HG03457 (cell line): ENCODE measurements around the gene FMNL2.

Experiments
- ATAC-seq: cut with Tn5 transposase; IDR thresholded peaks from one replicate; pipeline ENCODE4 v1.9.1; 2021; ENCODE audit warnings: moderate number of reproducible peaks; ENCODE audit not compliant: unreplicated experiment

The FMNL2 gene

DNA sequence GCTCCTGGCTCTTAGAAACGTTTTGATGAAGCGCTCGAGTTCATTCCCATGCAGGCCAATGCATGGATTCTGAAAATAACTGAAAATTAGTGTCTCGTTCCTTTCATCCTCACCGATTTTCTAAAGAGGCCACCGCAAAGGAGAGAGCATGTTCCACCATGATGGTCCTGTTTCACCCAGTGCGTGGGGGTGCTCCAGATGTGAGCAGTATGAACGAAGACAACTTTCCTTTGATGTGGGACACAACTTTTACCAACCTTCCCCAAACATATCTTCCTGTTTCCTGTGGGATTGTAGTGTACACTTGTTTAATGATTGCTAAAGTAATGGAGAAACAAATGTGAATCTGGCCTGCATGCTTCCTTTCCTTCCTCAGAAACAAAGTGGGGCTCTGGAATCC lies 267.8 kb downstream of the FMNL2 start:
- no peak for ATAC-seq

DNA sequence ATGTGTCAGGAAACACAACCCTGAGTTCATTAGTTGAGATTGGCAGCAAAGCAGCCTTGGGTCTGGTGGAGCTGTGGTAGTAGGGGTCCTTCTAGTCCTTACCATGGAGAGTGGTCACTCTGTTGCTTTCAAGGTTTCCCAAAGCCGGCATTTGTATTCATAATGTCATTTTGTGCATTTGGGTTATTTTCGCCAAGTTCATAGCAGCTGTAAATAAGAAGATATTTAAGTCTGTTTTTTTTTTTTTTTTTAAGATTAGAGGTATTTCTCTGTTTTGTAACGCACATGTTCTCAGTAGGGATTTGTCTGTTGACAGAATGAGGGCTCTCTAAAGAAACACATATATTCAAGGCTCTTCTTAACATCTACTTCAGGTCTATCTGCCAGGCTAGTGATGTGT lies 268.2 kb downstream of the FMNL2 start:
- no peak for ATAC-seq

DNA sequence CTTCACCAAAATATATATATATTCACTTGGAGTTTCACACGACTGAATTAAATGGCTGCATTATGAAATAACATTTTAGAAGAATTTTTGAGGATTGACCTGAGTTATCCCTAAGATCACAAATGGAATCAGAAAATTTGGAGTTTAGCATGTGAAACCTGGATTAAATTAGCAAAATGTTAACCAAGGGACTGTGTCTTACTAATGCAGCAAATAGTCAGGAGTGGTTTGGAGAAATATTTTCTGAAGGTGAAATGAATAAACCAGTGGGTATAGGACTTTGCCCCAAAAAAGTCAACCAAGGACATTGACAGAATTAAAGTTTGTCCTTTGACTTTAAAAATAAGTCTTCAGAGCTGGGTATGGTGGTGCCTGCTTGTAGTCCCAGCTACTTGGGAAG lies 271.1 kb downstream of the FMNL2 start:
- no peak for ATAC-seq

- no peak for ATAC-seq
These were observed 272.0 kb downstream of the FMNL2 start for GRCh38 chr2:152606941-152607340.

DNA sequence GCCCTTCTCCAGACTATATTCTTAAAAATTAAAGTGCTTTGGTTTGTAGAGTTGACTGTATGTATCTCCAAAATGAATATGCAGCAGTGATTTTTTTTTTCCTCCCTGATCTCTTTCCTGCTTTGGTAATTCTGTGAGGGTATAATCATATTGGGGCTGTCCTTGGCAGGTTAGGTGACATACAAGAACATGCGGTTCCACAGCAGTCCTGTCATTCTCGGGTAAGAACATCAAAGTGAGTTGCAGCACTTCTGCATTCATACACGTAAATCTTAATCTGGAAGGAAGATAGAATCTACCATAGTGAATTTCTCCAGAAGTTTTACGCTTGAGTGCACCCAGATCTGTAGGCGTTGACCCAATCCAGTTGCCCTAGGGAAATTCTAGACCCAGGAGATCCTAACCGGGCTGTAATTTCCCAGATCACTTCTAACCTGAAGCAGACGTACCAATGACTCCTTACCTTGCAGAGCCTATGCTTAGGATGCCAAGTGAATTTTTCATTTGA lies 272.9 kb downstream of the FMNL2 start:
- ATAC-seq = no peak

DNA sequence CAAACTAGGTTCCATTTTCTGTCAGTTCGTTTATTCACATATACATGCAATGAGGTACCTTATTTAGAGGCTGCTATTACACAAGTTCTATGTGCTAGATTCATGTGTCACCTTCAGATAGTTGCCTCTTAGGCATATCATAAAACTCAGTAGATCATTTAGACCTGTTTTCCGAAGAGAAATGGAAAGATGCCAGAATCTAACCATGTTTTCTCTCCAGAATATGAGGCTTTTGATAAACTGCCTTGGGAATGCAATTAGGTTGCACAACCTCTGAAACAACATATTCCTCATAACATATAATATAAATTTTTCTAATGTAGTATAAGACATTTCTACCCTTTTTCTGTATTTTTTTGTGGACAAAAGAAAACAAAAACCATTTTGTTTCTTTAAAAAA lies 274.2 kb downstream of the FMNL2 start:
- no peak for ATAC-seq

DNA sequence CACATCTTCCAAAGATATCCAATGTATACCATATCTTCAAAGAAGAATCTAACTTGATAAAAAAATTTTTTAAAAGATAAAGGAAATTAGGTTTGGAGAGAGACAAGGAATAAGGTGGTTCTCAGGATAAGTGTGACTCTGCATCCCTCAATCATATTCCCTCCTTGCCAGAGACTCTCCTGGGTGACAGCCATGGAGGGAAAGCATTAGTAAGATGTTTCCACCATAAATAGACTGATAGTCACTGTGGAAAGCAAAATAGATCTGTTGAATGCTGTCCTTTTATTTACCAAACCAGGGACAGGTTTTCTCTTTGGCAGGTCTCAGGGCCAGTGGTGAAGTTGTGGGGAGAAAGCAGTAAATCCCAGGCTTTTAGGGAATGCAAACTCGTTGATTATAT lies 274.7 kb downstream of the FMNL2 start:
- no peak for ATAC-seq

DNA sequence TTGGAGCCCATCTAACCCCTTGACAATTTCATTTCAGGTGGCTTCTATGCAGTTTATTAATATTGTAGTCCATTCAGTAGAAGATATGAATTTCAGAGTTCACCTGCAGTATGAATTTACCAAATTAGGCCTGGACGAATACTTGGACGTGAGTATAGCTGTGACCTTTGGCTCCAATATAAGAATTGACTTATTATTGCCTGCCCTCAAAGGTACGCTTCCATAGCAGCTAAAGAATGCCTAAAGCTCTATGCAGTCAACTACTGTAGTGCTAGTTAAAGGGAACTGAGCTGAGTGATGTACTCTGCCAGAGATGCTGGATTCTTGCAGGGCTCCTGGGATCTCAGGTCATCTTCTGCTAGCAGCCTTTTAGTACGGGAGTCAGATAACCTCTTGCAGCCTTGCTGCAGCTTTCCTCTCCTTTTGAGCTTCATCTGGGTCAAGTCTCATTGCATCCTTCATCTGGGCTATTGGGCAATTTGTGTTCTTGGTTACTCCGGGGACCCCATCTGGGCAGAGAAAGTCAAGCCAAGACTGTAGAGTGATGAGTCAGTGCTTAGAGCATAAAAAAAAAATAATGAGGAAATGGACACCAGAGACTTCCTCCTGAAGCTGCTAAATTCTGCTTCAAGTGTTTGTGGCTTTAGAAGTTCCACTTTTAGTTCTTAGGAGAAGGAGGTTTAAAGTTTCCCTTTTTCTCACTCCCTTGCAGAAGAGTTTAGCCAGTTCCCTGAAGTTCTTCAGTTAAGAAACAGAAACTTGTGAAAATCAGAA lies 276.7 kb downstream of the FMNL2 start:
- peak; percentile 85 for ATAC-seq

- ATAC-seq = no peak
These were observed 278.3 kb downstream of the FMNL2 start for GRCh38 chr2:152613235-152613634.

DNA sequence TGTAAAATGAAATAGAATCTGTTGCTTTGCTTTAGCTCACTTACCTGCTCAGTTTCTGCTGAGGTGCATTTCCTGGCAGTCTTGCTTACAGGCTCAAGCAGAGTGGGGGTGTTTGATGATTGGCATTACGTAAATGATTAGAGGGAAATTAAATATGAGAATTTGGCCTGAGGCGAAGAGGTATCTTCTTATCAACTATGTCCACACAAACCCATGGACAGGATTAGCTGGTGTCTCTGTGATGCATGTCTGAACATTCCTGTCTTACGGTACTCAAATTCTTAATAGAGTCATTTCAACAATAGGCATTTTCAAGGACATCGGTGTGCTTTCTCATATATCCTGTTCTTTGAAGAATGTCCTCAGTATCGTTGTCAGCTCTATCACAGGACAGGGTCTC lies 280.2 kb downstream of the FMNL2 start:
- no peak for ATAC-seq

- no peak for ATAC-seq
These were observed 282.6 kb downstream of the FMNL2 start for GRCh38 chr2:152617456-152618192.

DNA sequence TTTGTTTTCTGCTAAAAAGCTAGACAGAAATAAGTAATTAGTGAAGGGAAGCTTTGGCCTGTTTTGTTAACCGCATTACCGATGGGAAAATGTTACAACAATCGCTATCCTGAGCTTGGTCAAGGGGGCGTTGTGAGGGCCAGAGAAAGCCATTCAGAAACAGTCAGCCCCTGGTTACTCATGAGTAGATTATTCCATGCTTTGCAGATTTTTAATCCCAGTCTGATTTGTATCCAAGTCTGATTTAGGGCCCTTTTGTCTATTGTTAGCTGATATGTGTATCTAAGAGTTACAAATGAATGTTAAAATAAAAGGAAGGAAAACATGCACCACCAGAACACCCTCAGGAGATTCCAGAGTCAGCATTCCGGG lies 283.2 kb downstream of the FMNL2 start:
- ATAC-seq = no peak

DNA sequence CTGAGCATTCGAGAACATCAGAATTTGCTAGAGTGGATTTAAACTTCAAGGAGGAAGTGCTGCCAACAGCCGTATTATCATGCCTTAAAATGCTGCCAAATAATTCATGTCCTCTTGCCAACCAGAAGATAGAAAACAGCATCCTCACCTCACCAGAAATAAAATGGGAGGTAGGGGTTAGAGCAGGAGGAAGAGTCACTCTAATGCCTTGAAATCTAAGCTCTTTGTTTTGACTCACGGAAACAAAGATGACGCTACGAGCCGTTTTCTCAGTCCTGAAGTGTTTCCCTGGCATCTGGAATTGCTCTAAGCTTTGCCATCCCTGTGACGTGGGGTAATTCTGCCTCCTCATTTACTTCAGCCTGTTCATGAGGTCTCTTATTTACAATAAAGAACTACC lies 285.2 kb downstream of the FMNL2 start:
- no peak for ATAC-seq

- ATAC-seq = no peak
These were observed 286.0 kb downstream of the FMNL2 start for GRCh38 chr2:152620985-152621384.

GRCh38 chr2:152622219-152622618 lies 287.2 kb downstream of the FMNL2 start:
- ATAC-seq = no peak

- no peak for ATAC-seq
These were observed 288.2 kb downstream of the FMNL2 start for GRCh38 chr2:152623076-152623740.

DNA sequence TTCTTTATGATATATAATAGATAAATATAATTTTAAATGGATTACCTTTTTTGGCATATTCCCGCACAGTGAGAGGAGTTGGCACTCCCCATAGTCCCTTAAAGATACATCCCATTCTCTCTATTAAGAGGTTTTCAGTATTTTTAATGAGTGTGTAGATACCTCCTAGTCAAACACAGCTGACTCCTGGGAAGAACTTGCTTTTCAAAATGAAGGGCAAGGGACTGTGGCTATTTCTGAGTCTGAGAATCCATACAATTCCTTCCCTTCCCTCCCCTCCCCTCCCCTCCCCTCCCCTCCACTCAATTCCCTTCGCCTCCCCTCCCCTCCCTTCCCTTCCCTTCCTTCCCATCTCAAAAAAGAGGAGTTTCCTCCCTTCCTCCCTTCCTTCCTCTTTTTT lies 288.8 kb downstream of the FMNL2 start:
- ATAC-seq = no peak

DNA sequence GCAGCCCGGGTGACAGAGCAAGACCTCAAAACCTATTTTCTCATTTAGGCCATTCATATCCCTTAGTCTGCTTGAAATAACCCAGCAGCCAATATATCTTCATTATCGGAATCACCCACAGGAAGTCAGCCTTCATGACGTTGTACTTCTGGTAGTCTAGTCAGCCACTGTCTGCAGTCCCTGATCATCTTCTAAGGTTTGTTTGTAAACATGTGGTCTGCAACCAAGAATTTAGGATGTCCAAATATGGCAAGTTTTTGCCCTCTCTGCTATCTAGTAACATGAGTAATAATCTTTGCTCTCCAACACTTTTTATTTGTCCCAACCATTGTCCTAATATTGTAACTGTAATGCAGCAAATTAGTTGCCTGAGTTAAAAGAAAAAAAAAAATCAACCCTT lies 289.8 kb downstream of the FMNL2 start:
- no peak for ATAC-seq

DNA sequence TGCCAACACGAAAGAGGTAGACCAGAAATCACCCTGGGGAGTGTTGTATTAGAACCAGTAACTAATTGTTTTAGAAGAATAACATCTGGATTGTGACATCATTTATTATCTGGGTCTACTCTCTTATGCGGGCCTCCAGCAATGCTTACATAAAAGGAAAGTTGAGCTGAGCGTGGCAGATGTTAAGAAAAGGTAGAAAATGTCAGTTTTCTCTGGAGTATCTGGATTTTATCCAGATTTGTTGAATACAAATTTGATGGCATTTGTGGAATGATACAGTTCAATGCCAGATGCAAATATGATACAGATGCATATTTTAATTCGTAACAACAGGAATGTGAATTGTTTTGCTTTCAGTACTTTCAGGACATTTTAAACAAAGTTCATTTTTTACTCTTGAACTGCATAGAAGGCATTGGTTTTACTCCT lies 292.0 kb downstream of the FMNL2 start:
- no peak for ATAC-seq

DNA sequence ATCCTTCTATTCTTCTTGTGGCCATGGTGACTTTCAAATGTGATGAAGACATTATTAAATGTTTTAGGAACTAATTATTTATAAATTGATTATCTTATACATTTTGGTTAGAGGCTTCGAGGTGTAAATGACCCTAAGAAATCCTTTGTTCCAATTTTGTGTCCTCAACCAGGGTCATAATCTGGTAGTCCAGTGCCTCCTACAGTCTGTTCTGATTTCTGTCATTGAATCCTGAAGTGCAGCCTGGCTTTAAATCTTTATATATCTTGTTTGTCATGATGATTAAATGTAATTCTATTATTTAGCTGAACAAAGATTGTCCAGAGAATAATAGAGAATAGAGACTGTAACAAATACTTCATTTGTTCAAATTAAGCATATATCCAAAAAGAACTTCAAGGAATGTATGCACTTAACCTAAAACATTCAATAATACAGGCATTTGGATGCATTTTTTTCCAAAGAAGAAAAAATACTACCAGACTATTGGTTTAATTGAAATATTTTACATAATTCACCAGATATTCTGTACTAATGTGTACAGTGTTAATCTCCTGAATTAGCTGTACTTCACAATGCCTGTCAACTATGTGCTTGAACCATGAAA lies 292.5 kb downstream of the FMNL2 start:
- ATAC-seq = no peak

GRCh38 chr2:152629202-152629601 lies 294.2 kb downstream of the FMNL2 start:
- no peak for ATAC-seq
